Lower leg skin (tissue), 4 donors: Measurements from ENCODE around the gene PDE6H. TPM values are rescaled to one million over a fixed set of nuclear protein-coding genes. Genes with fewer than 3 reads are reported as not detected.

ENCODE experiments used
- DNase-seq, 2 donors: peaks; one replicate each; pipeline ENCODE4 v3.0.0-alpha.2; 2019; ENCODE audit warnings: low spot score in 2 of 2
- H3K4me3 ChIP-seq: fragments of 200-600 bp; sonication (generic); 2 replicates; pipeline ENCODE4 v1.5.1; 2017; ENCODE audit warnings: mild to moderate bottlenecking, low read depth; ENCODE audit not compliant: poor library complexity, severe bottlenecking
- CTCF ChIP-seq, 3 donors: fragments of 450-650 bp; IDR thresholded peaks; one replicate each; pipeline ENCODE4 v1.5.1; 2016; ENCODE audit warnings: antibody characterized with exemption in 3 of 3, mild to moderate bottlenecking in 3 of 3, moderate library complexity in 2 of 3
- POLR2A ChIP-seq, 2 donors: fragments of 450-650 bp; IDR thresholded peaks; one replicate each; pipeline ENCODE4 v1.6.1; 2016 to 2017; ENCODE audit warnings: antibody characterized with exemption in 2 of 2, mild to moderate bottlenecking in 1 of 2, moderate library complexity in 1 of 2
- WGBS, 2 donors: methylation state at CpG; one replicate each; pipeline ENCODE4 v1.1.5; 2018; 5-methylcytosine and 5-hydroxymethylcytosine counted together
- intact Hi-C: fragments of 100-400 bp; cut with DNase I; formaldehyde crosslinking; loops from one replicate; pipeline ENCODE4 v1.15.0; 2023; ENCODE audit warnings: low total_unique reads
- total RNA-seq, 4 donors: library from RNA; depleted of rRNA; stranded (reverse); fragments of >200 nt; gene quantifications; one replicate each; pipeline ENCODE4 v1.1.0, GENCODE V29; 2016

Gene PDE6H
- total RNA-seq, 4 donors from 2014 or later: not detected

- no peak for DNase-seq
- no peak overlapping the region for H3K4me3 ChIP-seq
- intact Hi-C loops: no loop called here
- 41 to 67% methylated on average over 2 of the region's 2 CpGs for WGBS, 2 donors
- no peak for TF ChIP-seq POLR2A (IDR thresholded peaks at IDR 0.05)
- no peak for TF ChIP-seq CTCF (IDR thresholded peaks at IDR 0.05)
These were observed 8.4 kb upstream of the PDE6H start for GRCh38 chr12:14964406-14964805.

GRCh38 chr12:14965221-14965620 lies 7.6 kb upstream of the PDE6H start:
- intact Hi-C loops: no loop called here
- no peak for DNase-seq
- 74 to 79% methylated on average over 2 of the region's 2 CpGs for WGBS, 2 donors
- no peak for TF ChIP-seq POLR2A (IDR thresholded peaks at IDR 0.05)
- TF ChIP-seq CTCF (IDR thresholded peaks at IDR 0.05): no peak
- no peak overlapping the region for H3K4me3 ChIP-seq

- DNase-seq: no peak
- no peak for TF ChIP-seq POLR2A (IDR thresholded peaks at IDR 0.05)
- intact Hi-C loops: no loop called here
- 64 to 67% methylated on average over 3 of the region's 3 CpGs for WGBS, 2 donors
- no peak overlapping the region for H3K4me3 ChIP-seq
These were observed 4.4 kb upstream of the PDE6H start for GRCh38 chr12:14968478-14968877.

GRCh38 chr12:14970473-14970872 lies 2.4 kb upstream of the PDE6H start:
- WGBS, 2 donors: 57 to 76% methylated on average over 4 of the region's 4 CpGs
- no peak for DNase-seq
- intact Hi-C loops: no loop called here
- TF ChIP-seq CTCF (IDR thresholded peaks at IDR 0.05) (no peak), POLR2A (IDR thresholded peaks at IDR 0.05) (no peak)
- H3K4me3 ChIP-seq: no peak overlapping the region

GRCh38 chr12:14974633-14975032 lies 1.8 kb downstream of the PDE6H start:
- TF ChIP-seq POLR2A (IDR thresholded peaks at IDR 0.05): no peak
- no peak for TF ChIP-seq CTCF (IDR thresholded peaks at IDR 0.05)
- no peak overlapping the region for H3K4me3 ChIP-seq

GRCh38 chr12:14975457-14975856 lies 2.6 kb downstream of the PDE6H start:
- H3K4me3 ChIP-seq: no peak overlapping the region
- TF ChIP-seq POLR2A (IDR thresholded peaks at IDR 0.05) (no peak), CTCF (IDR thresholded peaks at IDR 0.05) (no peak)
- no peak for DNase-seq
- intact Hi-C loops: no loop called here
- 78 to 91% methylated on average over 4 of the region's 4 CpGs for WGBS, 2 donors

More at GRCh38 chr12:14974633-14975032, 1.8 kb downstream of the PDE6H start:
- intact Hi-C loops: no loop called here
- 96 to 99% methylated on average over 3 of the region's 3 CpGs for WGBS, 2 donors
- no peak for DNase-seq
